NK-92 (cell line): ENCODE results near the gene ZNF148.

Source experiments
- DNase-seq: peaks from one replicate; lab custom pipeline; 2025; ENCODE audit not compliant: unreplicated experiment; lab: John Stamatoyannopoulos, UW

ZNF148 gene

DNA sequence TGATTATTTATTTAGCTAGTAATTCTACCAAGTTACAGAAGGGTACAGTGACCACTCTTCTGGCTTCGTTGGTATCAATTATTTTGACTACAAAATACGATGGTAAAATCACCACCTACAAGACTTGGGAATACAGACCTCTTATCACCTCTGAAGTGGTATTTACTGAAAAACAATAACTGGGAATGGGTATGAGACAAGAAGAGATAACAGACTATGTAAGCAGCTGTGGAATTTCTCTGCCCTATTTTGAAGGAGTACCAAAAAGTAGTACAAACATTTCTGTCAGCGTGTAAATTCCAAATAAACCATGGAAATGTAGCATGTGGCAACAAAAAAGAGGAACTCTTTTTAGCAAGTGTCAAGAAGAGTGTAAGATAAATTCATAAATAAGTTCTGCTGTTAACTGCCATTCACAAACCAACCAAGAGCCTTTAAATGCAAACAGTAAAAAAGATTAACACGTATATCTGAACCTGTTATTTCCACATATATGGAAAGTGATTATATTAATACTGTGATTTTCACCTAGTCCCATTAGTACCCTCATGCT is 85.6 kb downstream of the ZNF148 start:
- DNase-seq, result no peak

DNA sequence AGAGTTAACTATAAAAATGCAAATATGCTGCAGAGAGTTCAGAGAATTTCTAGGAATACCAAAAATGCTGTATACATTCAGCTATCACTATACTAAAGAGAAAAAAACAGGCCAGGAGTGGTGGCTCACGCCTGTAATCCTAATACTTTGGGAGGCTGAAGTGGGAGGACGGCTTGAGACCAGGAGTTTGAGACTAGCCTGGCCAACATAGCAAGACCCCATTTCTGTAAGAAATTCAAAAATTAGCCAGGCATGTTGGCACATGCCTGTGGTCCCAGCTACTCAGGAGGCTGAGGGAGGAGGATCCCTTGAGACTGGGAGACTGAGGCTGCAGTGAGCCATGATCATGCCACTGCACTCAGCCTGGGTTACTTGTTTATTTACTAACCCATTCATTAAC is 87.9 kb downstream of the ZNF148 start:
- no peak for DNase-seq

- no peak for DNase-seq
Observed at GRCh38 chr3:125281381-125281780, 93.7 kb downstream of the ZNF148 start.

DNA sequence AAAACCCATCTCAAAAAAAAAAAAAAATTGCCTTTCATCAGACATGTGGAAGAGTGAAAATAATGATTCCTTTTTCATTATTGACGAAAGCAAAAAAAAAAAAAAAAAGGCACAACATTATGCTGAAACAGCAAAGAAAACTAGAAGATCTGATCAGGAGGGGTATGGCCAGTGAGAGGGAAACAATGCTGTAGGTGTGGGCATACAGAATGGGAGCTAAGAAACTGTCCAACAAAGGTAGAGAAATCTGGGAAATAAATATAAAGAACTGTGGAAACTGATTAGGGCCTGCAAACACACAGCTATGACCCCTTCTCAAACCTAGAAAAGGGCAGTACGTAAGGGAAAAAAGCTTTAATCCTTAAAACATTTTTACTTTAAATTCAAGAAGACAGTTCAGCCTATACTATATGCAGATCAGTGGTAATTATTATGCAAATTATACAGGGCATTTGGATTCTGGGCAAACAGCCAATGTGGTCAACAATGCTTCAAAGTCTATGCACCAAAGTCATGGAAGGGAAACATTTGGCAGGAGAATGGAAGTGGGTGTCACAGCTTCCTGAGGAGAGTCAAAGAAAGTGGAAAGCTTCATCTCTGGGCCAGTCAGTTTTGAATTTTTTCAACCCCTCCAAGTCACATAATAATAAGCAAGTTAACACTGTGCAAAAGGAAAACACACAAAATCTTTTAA is 94.3 kb downstream of the ZNF148 start:
- no peak for DNase-seq

GRCh38 chr3:125278155-125278554 is 97.0 kb downstream of the ZNF148 start:
- no peak for DNase-seq

- DNase-seq, result no peak
Observed at GRCh38 chr3:125271127-125271526, 104.0 kb downstream of the ZNF148 start.

DNA sequence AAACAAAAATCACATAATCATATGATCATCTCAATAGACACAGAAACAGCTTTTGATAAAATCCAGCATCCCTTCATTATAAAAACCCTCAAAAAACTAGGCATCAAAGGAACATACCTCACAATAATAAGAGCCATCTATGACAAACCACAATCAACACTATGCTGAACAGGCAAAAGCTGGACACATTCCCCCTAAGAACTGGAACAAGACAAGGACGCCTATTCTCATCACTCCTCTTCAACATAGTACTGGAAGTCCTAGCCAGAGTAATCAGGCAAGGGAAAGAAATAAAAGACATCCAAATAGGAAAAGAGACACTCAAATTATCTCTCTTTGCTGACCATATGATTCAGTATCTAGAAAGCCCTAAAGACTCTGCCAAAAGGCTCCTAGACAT is 107.7 kb downstream of the ZNF148 start:
- DNase-seq, result no peak

- no peak for DNase-seq
Observed at GRCh38 chr3:125266971-125267370, 108.2 kb downstream of the ZNF148 start.

DNA sequence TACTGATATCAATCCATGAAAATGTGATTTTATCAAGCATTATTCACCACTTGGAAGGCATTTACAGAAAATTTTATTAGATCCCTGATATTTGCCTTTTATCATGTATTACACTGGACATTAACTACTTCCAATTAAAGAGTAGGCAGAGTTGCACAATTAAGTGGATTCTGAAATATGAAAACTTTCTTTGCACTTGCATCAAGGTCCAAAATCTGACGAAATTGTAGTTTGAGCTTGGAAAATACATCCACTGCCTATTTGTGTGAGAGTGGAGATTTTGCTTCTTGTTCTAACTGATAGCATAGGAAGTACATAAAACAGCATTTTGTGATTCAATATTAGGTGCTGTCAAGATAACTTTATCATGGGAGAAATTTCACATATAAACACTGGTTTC is 113.0 kb downstream of the ZNF148 start:
- DNase-seq, result no peak

DNA sequence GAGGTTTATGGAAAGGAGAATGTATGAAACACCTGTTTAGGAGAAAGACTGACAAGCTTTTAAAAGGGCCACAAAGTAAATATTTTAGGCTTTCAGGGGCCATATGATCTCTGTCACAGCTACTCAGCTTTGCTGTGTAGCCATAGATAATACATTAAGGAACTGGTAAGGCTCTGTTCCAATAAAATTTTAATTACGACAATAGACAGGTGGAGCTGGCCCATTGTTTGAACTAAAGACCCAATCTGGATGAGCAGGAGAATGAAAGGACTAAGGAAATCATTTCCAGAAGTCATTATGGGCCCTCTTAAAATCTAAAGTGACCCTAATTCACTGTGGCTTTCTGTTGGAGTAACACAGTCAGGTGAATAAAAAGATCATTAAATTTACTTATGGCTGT is 114.1 kb downstream of the ZNF148 start:
- DNase-seq, result no peak

DNA sequence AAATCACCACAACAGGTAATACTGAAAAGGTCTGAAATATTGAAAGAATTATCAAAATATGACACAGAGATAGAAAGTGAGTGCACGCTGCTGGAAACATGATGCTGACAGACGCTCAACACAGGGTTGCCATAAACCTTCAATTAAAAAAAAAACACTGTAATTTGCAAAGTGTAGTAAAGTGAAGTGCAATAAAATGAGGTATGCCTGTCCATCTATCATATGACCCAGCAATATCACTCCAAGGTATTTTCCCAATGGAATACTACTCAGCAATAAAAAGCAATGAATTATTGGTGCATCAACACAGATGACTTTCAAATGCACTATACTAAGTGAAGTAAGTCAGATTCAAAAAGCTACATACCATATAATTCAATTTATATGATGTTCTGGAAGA is 115.0 kb downstream of the ZNF148 start:
- no peak for DNase-seq

DNA sequence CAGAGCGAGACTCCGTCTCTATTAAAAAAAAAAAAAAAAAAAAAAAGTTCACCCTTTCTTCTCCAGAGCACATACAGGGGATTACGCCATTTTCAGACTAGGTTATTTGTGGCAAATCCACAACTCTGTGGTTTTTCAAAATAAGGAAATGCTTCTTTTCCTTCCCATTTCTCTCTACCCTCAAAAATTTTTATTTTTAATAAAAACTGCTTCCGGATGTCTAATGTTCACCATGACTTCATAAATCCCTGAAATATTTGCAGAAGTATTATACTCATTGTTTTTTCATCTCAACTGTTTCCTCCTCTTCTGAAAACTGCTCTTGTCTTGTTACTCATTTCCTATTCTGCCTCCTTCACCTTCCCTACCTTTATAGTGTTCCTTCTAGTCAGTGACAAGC is 117.6 kb downstream of the ZNF148 start:
- DNase-seq, result no peak

DNA sequence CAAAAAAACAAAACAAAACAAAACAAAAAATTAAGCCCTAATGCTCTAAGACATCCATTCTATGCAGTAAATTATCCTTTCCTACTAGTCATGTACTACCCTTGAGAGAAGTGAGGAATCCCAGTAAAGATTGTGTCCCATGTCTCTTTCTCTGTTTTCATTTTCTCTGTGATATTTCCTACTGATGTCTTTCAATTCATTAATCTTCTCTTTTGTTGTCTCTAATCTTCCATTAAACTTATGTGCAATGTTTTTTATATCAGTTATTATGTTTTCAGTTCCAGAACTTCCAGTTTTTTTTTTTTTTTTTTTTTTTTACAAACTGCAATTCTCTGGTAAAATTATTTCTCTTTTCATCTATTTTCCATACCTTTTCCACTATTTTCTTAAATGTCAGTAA is 118.5 kb downstream of the ZNF148 start:
- no peak for DNase-seq

DNA sequence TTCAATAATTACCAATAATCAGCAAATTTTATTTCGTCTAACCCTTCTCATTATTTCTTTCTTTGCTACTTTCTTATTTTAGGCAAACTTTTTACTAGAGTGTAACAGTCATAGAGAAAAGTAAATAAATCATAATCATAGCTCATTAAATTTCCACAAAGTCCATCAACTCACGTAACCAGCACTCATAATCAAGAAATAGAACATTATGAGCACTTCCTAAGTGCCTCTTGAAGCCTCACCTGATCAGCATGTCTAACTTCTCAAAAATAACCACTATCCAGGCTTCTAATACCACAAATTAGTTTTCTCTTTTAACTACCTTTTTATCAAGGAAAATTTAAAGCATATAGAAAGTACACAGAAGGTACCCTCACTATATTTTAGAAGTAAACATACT is 124.2 kb downstream of the ZNF148 start:
- no peak for DNase-seq

GRCh38 chr3:125246237-125246636 is 128.9 kb downstream of the ZNF148 start:
- no peak for DNase-seq

DNA sequence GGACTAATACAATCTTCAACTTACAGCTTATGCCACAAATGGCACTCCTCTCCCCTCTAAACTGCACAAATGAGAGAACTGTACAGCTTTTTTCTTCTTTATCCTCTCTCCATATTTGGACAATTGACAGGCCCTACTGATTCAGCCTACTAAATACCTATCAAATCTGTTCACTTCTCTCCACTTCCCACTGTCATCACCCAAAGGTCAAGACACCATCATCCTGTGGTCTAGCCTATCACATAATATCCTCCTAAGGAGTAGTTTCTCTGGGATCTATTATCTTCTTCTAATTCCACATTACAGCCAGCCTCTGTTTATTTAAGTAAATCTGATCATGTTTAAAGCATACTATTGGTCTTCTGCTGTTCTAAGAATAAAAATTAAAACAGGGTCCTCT is 129.6 kb downstream of the ZNF148 start:
- DNase-seq, result no peak

GRCh38 chr3:125240496-125240895 is 134.6 kb downstream of the ZNF148 start:
- DNase-seq, result no peak

DNA sequence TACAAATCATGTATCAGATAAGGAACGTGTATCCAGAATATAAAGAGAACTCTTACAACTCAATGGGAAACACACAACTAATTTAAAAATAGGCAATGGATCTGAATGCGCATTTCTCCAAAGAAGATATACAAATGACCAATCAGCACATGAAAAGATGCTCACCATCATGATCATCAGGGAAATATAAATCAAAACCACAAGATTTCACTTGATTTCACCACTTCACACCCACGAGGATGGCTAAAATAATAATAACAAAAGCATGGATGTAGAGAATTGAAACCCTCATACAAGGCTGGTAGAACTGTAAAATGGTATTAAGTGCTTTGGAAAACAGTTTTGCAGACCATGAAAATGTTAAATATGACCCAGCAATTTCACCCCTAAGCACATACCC is 135.9 kb downstream of the ZNF148 start:
- DNase-seq, result no peak

DNA sequence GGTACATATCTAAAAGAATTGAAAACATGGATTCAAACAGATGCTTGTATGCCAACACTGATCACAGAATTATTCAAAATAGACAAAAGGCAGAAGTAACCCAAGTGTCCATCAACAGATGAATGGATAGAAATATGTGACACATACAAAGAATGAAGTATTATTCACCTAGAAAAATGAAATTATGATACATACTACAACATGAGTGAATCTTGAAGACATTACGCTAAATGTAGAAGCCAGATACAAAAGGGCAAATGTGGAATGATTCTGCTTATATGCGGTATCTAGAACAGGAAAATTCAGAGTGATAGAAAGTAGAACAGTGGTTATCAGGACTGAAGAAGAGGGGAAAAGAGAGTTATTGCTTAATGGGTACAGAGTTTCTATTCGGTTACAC is 136.4 kb downstream of the ZNF148 start:
- no peak for DNase-seq

GRCh38 chr3:125236331-125236903 is 138.7 kb downstream of the ZNF148 start:
- DNase-seq, result no peak

- no peak for DNase-seq
Observed at GRCh38 chr3:125234831-125235230, 140.3 kb downstream of the ZNF148 start.

- no peak for DNase-seq
Observed at GRCh38 chr3:125232401-125232800, 142.7 kb downstream of the ZNF148 start.

GRCh38 chr3:125231895-125232294 is 143.2 kb downstream of the ZNF148 start:
- DNase-seq, result no peak
